Stimulated activated naive B cell treated with anti-CD40 and anti-IgM and Interleukin-4, amounts not matched to agents 10 μg/mL and 1 μg/mL and 100 μg/mL, for 72 hours (primary cell): ENCODE data around the gene MAN2B2.
"Not testable (repeated sequence)": the region's sequence is repeated elsewhere in the genome, so short reads cannot be mapped to it uniquely, and the experiment has no call there.

Experiments used
- ATAC-seq, 2 donors: fragments of 150-1000 bp; cut with Tn5 transposase; replicated peaks; 2 replicates each; pipeline ENCODE4 v1.10.0; 2021; ENCODE audit warnings: moderate library complexity in 1 of 2
- DNase-seq: peaks from one replicate; pipeline ENCODE4 v3.0.0; 2021
- H3K27ac Mint-ChIP-seq: one replicate; pipeline ENCODE4 v1.8.0; 2022; ENCODE audit warnings: mild to moderate bottlenecking, mixed read lengths
- H3K27me3 Mint-ChIP-seq, 2 donors: one replicate each; pipeline ENCODE4 v1.8.0; 2022; ENCODE audit warnings: mixed read lengths in 2 of 2
- H3K36me3 Mint-ChIP-seq, 2 donors: one replicate each; pipeline ENCODE4 v1.8.0; 2022; ENCODE audit warnings: mixed read lengths in 2 of 2, mild to moderate bottlenecking in 1 of 2
- H3K4me1 Mint-ChIP-seq, 2 donors: one replicate each; pipeline ENCODE4 v1.8.0; 2022; ENCODE audit warnings: mixed read lengths in 2 of 2, mild to moderate bottlenecking in 1 of 2
- H3K4me3 Mint-ChIP-seq, 2 donors: one replicate each; pipeline ENCODE4 v1.8.0; 2022; ENCODE audit warnings: mild to moderate bottlenecking in 2 of 2, mixed read lengths in 2 of 2, moderate library complexity in 1 of 2
- H3K9me3 Mint-ChIP-seq, 2 donors: one replicate each; pipeline ENCODE4 v1.8.0; 2022; ENCODE audit warnings: mixed read lengths in 2 of 2, mild to moderate bottlenecking in 1 of 2

Gene MAN2B2

GRCh38 chr4:6672541-6673190 lies 97.7 kb downstream of the MAN2B2 start:
- peaks cover 32 to 54% of the 10 kb centered on the region in 2 donors for H3K36me3 Mint-ChIP-seq
- not testable (repeated sequence) for H3K9me3 Mint-ChIP-seq, ATAC-seq, H3K27ac Mint-ChIP-seq, DNase-seq, H3K27me3 Mint-ChIP-seq
- H3K4me1 Mint-ChIP-seq: peaks cover 33 to 44% of the 10 kb centered on the region in 2 donors
- peak overlapping the region; percentile 91 to 93 for H3K4me3 Mint-ChIP-seq
